Measurements from ENCODE around the gene HIF1A. TPM values are rescaled to one million over a fixed set of nuclear protein-coding genes. Genes with fewer than 3 reads are reported as not detected.

HIF1A gene
- total RNA-seq, 4 donors from 2014 or later = 48.8 to 88.8 (median 57.4) TPM

DNA sequence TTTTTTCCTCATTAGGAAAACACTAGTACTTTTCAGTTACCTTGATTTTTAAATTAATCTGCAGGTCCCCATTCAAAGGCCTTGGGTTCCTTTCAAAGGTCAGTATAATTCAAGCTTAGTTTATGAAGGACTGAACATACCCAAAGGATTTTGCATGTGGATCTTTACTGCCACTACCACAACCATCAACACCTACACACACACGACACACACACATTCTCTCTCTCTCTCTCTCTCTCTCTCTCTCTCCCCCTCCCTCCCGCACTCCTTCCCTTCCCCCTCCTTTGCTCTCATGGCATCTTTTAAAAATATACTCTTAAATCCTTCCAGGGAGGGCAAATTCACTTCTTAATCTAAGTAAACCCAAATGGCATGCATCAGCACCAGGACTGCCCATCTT, 28.8 kb downstream of the HIF1A start:
- no peak for DNase-seq (ENCODE audit: low spot score in 2 of 2)
- no peak for TF ChIP-seq CTCF (IDR thresholded peaks at IDR 0.05)
- TF ChIP-seq POLR2A (IDR thresholded peaks at IDR 0.05) = no peak
- intact Hi-C loops (cut with DNase I; ENCODE audit: low total_unique reads) = loop anchor here (10.0 kb wide), 1 partner anchor 249 kb away; no protein-coding TSS in a partner anchor
- H3K4me3 ChIP-seq (ENCODE audit: low read depth, poor library complexity, severe bottlenecking) = no peak overlapping the region
- WGBS, 2 donors = 92 to 100% methylated on average over 2 of the region's 2 CpGs

DNA sequence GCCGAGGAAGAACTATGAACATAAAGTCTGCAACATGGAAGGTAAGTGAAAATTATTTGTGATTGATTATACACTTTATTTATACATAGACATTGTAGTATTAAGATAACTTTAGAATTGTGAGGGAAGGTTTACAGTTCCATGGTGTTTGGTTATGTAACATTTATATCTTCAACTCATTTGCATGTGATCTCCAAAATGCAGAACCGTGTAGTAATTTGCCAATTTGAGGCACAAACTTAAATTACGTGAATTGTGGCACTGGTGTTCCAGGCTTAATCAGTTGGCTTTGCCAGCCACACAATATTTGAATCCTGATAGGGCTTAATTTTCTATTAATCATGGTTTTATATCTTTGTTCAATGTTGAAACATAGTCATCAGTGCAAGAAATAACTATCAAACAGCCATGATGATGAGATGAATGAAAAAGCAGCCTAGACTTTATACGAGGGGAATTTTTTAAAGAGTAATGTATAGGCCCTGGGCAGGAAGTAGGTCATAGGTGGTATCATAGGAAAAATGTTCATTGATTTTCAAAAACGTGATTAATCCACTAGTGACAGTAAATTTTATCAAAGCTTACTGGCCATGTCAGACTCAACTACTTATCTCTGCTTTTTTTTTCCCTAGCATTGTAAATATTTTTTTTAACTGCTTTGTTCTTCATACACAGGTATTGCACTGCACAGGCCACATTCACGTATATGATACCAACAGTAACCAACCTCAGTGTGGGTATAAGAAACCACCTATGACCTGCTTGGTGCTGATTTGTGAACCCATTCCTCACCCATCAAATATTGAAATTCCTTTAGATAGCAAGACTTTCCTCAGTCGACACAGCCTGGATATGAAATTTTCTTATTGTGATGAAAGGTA, 31.7 kb downstream of the HIF1A start:
- no peak for DNase-seq (ENCODE audit: low spot score in 2 of 2)
- 88% methylated on average over 7 of the region's 7 CpGs for WGBS, 2 donors
- intact Hi-C loops (cut with DNase I; ENCODE audit: low total_unique reads) = loop anchor here (10.0 kb wide), 1 partner anchor 252 kb away; no protein-coding TSS in a partner anchor
- TF ChIP-seq POLR2A (IDR thresholded peaks at IDR 0.05) = no peak
- no peak for TF ChIP-seq CTCF (IDR thresholded peaks at IDR 0.05)
- H3K4me3 ChIP-seq (ENCODE audit: low read depth, poor library complexity, severe bottlenecking) = no peak overlapping the region

GRCh38 chr14:61730756-61731373, 35.6 kb downstream of the HIF1A start:
- H3K4me3 ChIP-seq (ENCODE audit: low read depth, poor library complexity, severe bottlenecking) = no peak overlapping the region
- no peak for DNase-seq (ENCODE audit: low spot score in 2 of 2)
- no peak for TF ChIP-seq POLR2A (IDR thresholded peaks at IDR 0.05)
- 69 to 70% methylated on average over 2 of the region's 2 CpGs for WGBS, 2 donors
- intact Hi-C loops (cut with DNase I; ENCODE audit: low total_unique reads) = loop anchor here (10.0 kb wide), 1 partner anchor 104 kb away; no protein-coding TSS in a partner anchor

- 83 to 86% methylated on average over 2 of the region's 2 CpGs for WGBS, 2 donors
- TF ChIP-seq POLR2A (IDR thresholded peaks at IDR 0.05) = no peak
- no peak for TF ChIP-seq CTCF (IDR thresholded peaks at IDR 0.05)
- no peak overlapping the region for H3K4me3 ChIP-seq (ENCODE audit: low read depth, poor library complexity, severe bottlenecking)
- no peak for DNase-seq (ENCODE audit: low spot score in 2 of 2)
- intact Hi-C loops (cut with DNase I; ENCODE audit: low total_unique reads) = loop anchor here (10.0 kb wide), 1 partner anchor 101 kb away; no protein-coding TSS in a partner anchor
These were observed 38.7 kb downstream of the HIF1A start for GRCh38 chr14:61733972-61734371.

GRCh38 chr14:61736751-61737150, 41.4 kb downstream of the HIF1A start:
- TF ChIP-seq CTCF (IDR thresholded peaks at IDR 0.05) = no peak
- no peak for TF ChIP-seq POLR2A (IDR thresholded peaks at IDR 0.05)
- no peak overlapping the region for H3K4me3 ChIP-seq (ENCODE audit: low read depth, poor library complexity, severe bottlenecking)
- 83 to 87% methylated on average over 4 of the region's 4 CpGs for WGBS, 2 donors
- DNase-seq (ENCODE audit: low spot score in 2 of 2) = no peak
- intact Hi-C loops (cut with DNase I; ENCODE audit: low total_unique reads) = loop anchor here (10.0 kb wide), 1 partner anchor 98 kb away; no protein-coding TSS in a partner anchor

DNA sequence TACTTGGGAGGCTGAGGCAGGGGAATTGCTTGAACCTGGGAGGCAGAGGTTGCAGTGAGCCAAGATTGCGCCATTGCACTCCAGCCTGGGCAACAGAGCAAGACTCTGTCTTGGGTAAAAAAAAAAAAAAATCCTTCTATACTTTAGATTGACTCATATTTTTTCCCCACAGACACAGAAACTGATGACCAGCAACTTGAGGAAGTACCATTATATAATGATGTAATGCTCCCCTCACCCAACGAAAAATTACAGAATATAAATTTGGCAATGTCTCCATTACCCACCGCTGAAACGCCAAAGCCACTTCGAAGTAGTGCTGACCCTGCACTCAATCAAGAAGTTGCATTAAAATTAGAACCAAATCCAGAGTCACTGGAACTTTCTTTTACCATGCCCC, 42.6 kb downstream of the HIF1A start:
- H3K4me3 ChIP-seq (ENCODE audit: low read depth, poor library complexity, severe bottlenecking) = no peak overlapping the region
- DNase-seq (ENCODE audit: low spot score in 2 of 2) = no peak
- no peak for TF ChIP-seq POLR2A (IDR thresholded peaks at IDR 0.05)
- no peak for TF ChIP-seq CTCF (IDR thresholded peaks at IDR 0.05)
- 94% methylated on average over 5 of the region's 5 CpGs for WGBS, 2 donors
- intact Hi-C loops (cut with DNase I; ENCODE audit: low total_unique reads) = loop anchor here (10.0 kb wide), 1 partner anchor 97 kb away; no protein-coding TSS in a partner anchor

All from lower leg skin (tissue), 4 donors.